Vagina (tissue), 2 donors: Measurements from ENCODE around the gene MACROD2. TPM values are rescaled to one million over a fixed set of nuclear protein-coding genes. Genes with fewer than 3 reads are reported as not detected.

ENCODE experiments used
- DNase-seq, 2 donors: peaks; one replicate each; pipeline ENCODE4 v3.0.0-alpha.2; 2017; ENCODE audit errors: extremely low spot score in 2 of 2
- H3K27ac ChIP-seq: fragments of 200-600 bp; sonication (generic); one replicate; pipeline ENCODE4 v1.5.1; 2019
- H3K27me3 ChIP-seq: fragments of 200-600 bp; sonication (generic); one replicate; pipeline ENCODE4 v1.5.1; 2019
- H3K36me3 ChIP-seq, 2 donors: fragments of 200-600 bp; sonication (generic); one replicate each; pipeline ENCODE4 v1.5.1; 2017 to 2019
- H3K4me1 ChIP-seq: fragments of 200-600 bp; sonication (generic); one replicate; pipeline ENCODE4 v1.5.1; 2019
- H3K4me3 ChIP-seq, 2 donors: fragments of 200-600 bp; sonication (generic); 1 replicate in 1 of 2; 2 replicates in 1 of 2; pipeline ENCODE4 v1.5.1; 2016 to 2019
- H3K9me3 ChIP-seq: fragments of 200-600 bp; sonication (generic); one replicate; pipeline ENCODE4 v1.5.1; 2019
- POLR2A ChIP-seq, 2 donors: fragments of 450-650 bp; IDR thresholded peaks; one replicate each; pipeline ENCODE4 v1.6.1; 2017; ENCODE audit warnings: antibody characterized with exemption in 2 of 2, mild to moderate bottlenecking in 2 of 2, moderate library complexity in 2 of 2
- POLR2AphosphoS5 ChIP-seq, 2 donors: sonication (generic); formaldehyde crosslinking; IDR thresholded peaks; one replicate each; pipeline ENCODE4 v1.9.0; 2017; ENCODE audit warnings: antibody characterized with exemption in 2 of 2, mild to moderate bottlenecking in 2 of 2, low read depth in 1 of 2; ENCODE audit not compliant: insufficient read depth in 1 of 2
- intact Hi-C: fragments of 100-400 bp; cut with DNase I; formaldehyde crosslinking; loops from one replicate; pipeline ENCODE4 v1.15.1; 2023
- total RNA-seq: library from RNA; depleted of rRNA; stranded (reverse); fragments of >200 nt; gene quantifications from one replicate; pipeline ENCODE4 v1.2.3, GENCODE V29; 2016
- TF ChIP-seq, protein P1 (sequence below), 3 experiments: fragments of 450-650 bp in 2 of 3; fragments of 200-600 bp in 1 of 3; sonication (generic) in 1 of 3; IDR thresholded peaks; one replicate each; pipeline ENCODE4 v1.5.1; 2017 to 2019; ENCODE audit warnings: antibody characterized with exemption in 3 of 3, mild to moderate bottlenecking in 2 of 3, moderate library complexity in 2 of 3

The MACROD2 gene
- total RNA-seq, 1 donor from 2014 or later: 12.5 TPM

DNA sequence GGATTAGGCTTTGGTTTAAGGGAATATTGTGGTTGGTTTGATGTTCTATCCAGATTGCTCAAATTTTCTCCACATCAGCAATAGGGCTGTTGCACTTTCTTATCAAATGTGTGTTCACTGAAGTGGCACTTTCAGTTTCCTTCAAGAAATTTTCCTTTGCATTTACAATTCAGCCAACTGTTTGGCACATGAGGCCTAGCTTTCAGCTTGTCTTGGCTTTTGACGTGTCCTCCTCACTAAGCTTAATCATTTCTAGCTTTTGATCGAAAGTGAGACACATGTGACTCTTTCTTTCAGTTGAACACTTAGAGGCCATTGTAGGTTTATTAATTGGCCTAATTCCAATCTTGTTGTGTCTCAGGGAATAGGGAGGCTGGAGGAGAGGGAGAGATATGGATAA lies 237.3 kb downstream of the MACROD2 start:
- Histone ChIP-seq H3K36me3 (no peaks in the 10 kb centered on the region), H3K27ac (no peak overlapping the region), H3K9me3 (no peaks in the 10 kb centered on the region), H3K4me3 (no peak overlapping the region), H3K27me3 (no peaks in the 10 kb centered on the region), H3K4me1 (no peaks in the 10 kb centered on the region)
- no peak for DNase-seq
- intact Hi-C loops: no loop called here
- TF ChIP-seq, protein P1, sequence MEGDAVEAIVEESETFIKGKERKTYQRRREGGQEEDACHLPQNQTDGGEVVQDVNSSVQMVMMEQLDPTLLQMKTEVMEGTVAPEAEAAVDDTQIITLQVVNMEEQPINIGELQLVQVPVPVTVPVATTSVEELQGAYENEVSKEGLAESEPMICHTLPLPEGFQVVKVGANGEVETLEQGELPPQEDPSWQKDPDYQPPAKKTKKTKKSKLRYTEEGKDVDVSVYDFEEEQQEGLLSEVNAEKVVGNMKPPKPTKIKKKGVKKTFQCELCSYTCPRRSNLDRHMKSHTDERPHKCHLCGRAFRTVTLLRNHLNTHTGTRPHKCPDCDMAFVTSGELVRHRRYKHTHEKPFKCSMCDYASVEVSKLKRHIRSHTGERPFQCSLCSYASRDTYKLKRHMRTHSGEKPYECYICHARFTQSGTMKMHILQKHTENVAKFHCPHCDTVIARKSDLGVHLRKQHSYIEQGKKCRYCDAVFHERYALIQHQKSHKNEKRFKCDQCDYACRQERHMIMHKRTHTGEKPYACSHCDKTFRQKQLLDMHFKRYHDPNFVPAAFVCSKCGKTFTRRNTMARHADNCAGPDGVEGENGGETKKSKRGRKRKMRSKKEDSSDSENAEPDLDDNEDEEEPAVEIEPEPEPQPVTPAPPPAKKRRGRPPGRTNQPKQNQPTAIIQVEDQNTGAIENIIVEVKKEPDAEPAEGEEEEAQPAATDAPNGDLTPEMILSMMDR (IDR thresholded peaks at IDR 0.05): no peak
- TF ChIP-seq POLR2A (IDR thresholded peaks at IDR 0.05): no peak
- no peak for TF ChIP-seq POLR2AphosphoS5 (IDR thresholded peaks at IDR 0.05; ENCODE audit: insufficient read depth in 1 of 2, low read depth in 1 of 2)

DNA sequence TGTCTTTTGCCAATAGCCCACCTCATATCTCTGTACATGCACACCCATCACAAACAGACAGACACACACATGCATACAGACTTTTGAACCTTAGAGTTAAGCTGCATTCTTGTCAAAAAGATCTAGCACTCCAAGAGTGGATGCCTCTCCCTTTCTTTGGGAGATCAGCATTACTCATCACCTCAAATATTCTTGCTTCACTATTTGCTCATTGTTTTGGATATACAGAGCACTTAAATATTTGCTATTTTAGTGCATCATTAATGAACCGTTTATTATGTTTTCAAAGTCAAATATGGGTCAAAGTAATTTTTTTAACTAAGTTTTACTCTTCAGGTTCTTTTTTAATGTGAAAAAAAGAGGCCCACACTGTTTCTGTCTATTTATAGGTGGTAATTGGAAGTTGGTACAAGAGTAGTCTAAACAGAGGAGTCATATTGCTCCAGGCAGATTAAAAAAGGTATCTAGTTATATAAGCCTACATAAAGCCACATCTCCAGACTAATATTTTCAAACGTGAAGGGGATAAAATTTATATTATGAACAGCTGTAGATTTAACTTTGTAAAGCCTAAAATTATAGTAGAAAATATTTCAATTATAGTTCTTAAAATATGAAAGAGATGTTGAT lies 239.5 kb downstream of the MACROD2 start:
- DNase-seq: no peak

DNA sequence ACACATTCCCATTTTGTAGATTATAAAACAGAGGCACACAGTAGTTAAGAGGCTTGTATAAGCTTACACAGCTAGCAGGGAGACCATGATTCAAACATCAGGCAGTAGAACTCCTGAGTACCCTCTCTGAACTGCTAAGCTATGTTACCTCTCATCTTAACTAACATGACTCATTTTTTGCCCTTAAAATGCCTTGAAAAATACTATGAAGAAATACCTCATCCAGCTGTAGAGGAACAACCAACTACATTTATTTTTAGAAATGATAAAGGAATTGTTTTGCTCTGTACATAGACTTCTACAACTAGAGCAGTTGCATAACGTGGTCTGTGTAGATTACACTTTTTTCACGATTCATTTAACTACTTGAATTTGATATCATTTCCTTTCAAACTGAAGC lies 240.0 kb downstream of the MACROD2 start:
- H3K36me3 ChIP-seq: no peaks in the 10 kb centered on the region
- no peaks in the 10 kb centered on the region for H3K27me3 ChIP-seq
- no peaks in the 10 kb centered on the region for H3K9me3 ChIP-seq
- no peak overlapping the region for H3K27ac ChIP-seq
- no peaks in the 10 kb centered on the region for H3K4me1 ChIP-seq
- no peak for TF ChIP-seq POLR2A (IDR thresholded peaks at IDR 0.05)
- TF ChIP-seq, protein P1 (IDR thresholded peaks at IDR 0.05): no peak
- no peak for TF ChIP-seq POLR2AphosphoS5 (IDR thresholded peaks at IDR 0.05; ENCODE audit: insufficient read depth in 1 of 2, low read depth in 1 of 2)
- intact Hi-C loops: no loop called here
- DNase-seq: no peak
- no peak overlapping the region for H3K4me3 ChIP-seq

More for the DNA sequence above, 239.5 kb downstream of the MACROD2 start:
- H3K9me3 ChIP-seq: no peaks in the 10 kb centered on the region
- TF ChIP-seq POLR2A (IDR thresholded peaks at IDR 0.05) (no peak), POLR2AphosphoS5 (IDR thresholded peaks at IDR 0.05; ENCODE audit: insufficient read depth in 1 of 2, low read depth in 1 of 2) (no peak)
- TF ChIP-seq, protein P1 (IDR thresholded peaks at IDR 0.05): no peak
- H3K27ac ChIP-seq: no peak overlapping the region
- no peaks in the 10 kb centered on the region for H3K27me3 ChIP-seq
- no peak overlapping the region for H3K4me3 ChIP-seq
- H3K36me3 ChIP-seq: no peaks in the 10 kb centered on the region
- intact Hi-C loops: no loop called here
- H3K4me1 ChIP-seq: no peaks in the 10 kb centered on the region

DNA sequence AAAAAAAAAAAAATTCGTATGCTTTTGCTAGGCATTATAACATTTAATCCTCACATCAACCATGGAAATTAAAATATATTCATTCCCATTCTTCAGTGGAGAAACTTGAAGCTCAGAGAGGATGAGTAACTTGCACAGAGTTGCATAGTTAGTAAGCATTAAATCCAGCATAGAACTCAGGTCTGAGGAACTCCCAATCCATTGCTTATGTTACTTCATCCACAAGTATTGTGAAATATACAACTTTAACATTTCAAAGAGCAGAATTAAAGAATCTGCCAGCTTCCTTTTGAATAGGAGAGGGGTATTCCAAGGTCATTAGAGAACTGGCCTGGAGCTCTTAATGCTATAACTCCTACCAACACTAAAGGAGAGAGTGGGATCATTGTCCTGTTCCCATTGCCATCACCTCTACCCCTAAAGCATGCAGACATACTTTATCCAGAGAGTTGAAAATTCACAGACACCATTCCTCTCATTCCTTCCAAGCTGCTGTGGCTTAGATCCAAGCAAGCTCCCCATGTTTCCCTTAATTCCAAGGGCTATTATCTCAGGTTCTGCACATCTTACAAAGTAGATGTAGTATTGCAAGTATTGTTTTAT lies 250.2 kb downstream of the MACROD2 start:
- H3K4me1 ChIP-seq: no peaks in the 10 kb centered on the region
- intact Hi-C loops: no loop called here
- no peak overlapping the region for H3K27ac ChIP-seq

More for the DNA sequence above, 250.2 kb downstream of the MACROD2 start:
- Histone ChIP-seq H3K36me3 (no peaks in the 10 kb centered on the region), H3K9me3 (no peaks in the 10 kb centered on the region), H3K4me3 (no peak overlapping the region), H3K27me3 (no peaks in the 10 kb centered on the region)
- no peak for DNase-seq
- no peak for TF ChIP-seq POLR2AphosphoS5 (IDR thresholded peaks at IDR 0.05; ENCODE audit: insufficient read depth in 1 of 2, low read depth in 1 of 2)
- TF ChIP-seq, protein P1 (IDR thresholded peaks at IDR 0.05): no peak
- TF ChIP-seq POLR2A (IDR thresholded peaks at IDR 0.05): no peak
